ENCODE data around the gene CYB561A3.
"Not testable (repeated sequence)": the region's sequence is repeated elsewhere in the genome, so short reads cannot be mapped to it uniquely, and the experiment has no call there.

Gene CYB561A3

GRCh38 chr11:61361741-61362541, at the start of gene CYB561A3, which contains the start of gene TMEM138:
Gene CYB561A3, minus strand, starts transcription at chr11:61361882. Its CDS starts 5,169 bp downstream, at chr11:61356713.
Gene TMEM138, plus strand, starts transcription at chr11:61362374. Its CDS starts 2,017 bp downstream, at chr11:61364391.
- FAIRE-seq: peak; percentile 89

GRCh38 chr11:61406991-61407728, 45.5 kb upstream of the CYB561A3 start:
- no peak for FAIRE-seq

- FAIRE-seq: no peak
Observed at GRCh38 chr11:61406067-61406466, 44.4 kb upstream of the CYB561A3 start.

- FAIRE-seq: no peak
Observed at GRCh38 chr11:61404641-61405040, 43.0 kb upstream of the CYB561A3 start.

GRCh38 chr11:61404103-61404502, 42.4 kb upstream of the CYB561A3 start:
- no peak for FAIRE-seq

GRCh38 chr11:61403658-61404057, 42.0 kb upstream of the CYB561A3 start:
- no peak for FAIRE-seq

GRCh38 chr11:61401573-61401972, 39.9 kb upstream of the CYB561A3 start:
- no peak for FAIRE-seq

- FAIRE-seq: no peak
Observed at GRCh38 chr11:61401173-61401572, 39.5 kb upstream of the CYB561A3 start.

GRCh38 chr11:61392981-61393595, 31.4 kb upstream of the CYB561A3 start:
- FAIRE-seq: no peak

- no peak for FAIRE-seq
Observed at GRCh38 chr11:61390161-61390560, 28.5 kb upstream of the CYB561A3 start.

GRCh38 chr11:61384271-61385242, 22.9 kb upstream of the CYB561A3 start:
- no peak for FAIRE-seq

GRCh38 chr11:61383859-61384258, 22.2 kb upstream of the CYB561A3 start:
- FAIRE-seq: not testable (repeated sequence)

- no peak for FAIRE-seq
Observed at GRCh38 chr11:61380884-61381283, 19.2 kb upstream of the CYB561A3 start.

- no peak for FAIRE-seq
Observed at GRCh38 chr11:61378713-61379313, 17.1 kb upstream of the CYB561A3 start.

- no peak for FAIRE-seq
Observed at GRCh38 chr11:61377461-61378160, 15.9 kb upstream of the CYB561A3 start.

- FAIRE-seq: no peak
Observed at GRCh38 chr11:61375761-61376108, 14.1 kb upstream of the CYB561A3 start.

GRCh38 chr11:61372659-61373420, 11.2 kb upstream of the CYB561A3 start:
- FAIRE-seq: peak; percentile 19

- FAIRE-seq: no peak
Observed at GRCh38 chr11:61370349-61371005, 8.8 kb upstream of the CYB561A3 start.

- no peak for FAIRE-seq
Observed at GRCh38 chr11:61369372-61370348, 8.0 kb upstream of the CYB561A3 start.

Measured in G401.6 (cell line).